IPS-18c (cell line): Measurements from ENCODE around the gene CBX4.
A peak's percentile ranks its signal among the peaks of the same experiment; 100 is the strongest.

Source experiments
- H3K4me3 ChIP-seq: 2 replicates; pipeline ENCODE4 v1.7.0; 2013; ENCODE audit warnings: low read depth, mild to moderate bottlenecking, low read length, moderate library complexity; ENCODE audit not compliant: insufficient read depth
- H3K9me3 ChIP-seq: one replicate; pipeline ENCODE4 v1.6.1; 2013; ENCODE audit warnings: mild to moderate bottlenecking, low read length, moderate library complexity; ENCODE audit not compliant: control insufficient read depth, insufficient read depth

The CBX4 gene

GRCh38 chr17:79810130-79811010 lies 28.9 kb downstream of the CBX4 start:
- Histone ChIP-seq H3K9me3 (peaks cover 4% of the 10 kb centered on the region), H3K4me3 (peak overlapping the region; percentile 15; the same call in 1 of the 2 replicates)

GRCh38 chr17:79809530-79810129 lies 29.6 kb downstream of the CBX4 start:
- peak overlapping the region; percentile 38; the same call in 1 of the 2 replicates for H3K4me3 ChIP-seq
- peaks cover 2% of the 10 kb centered on the region for H3K9me3 ChIP-seq

GRCh38 chr17:79808763-79809529 lies 30.3 kb downstream of the CBX4 start:
- H3K4me3 ChIP-seq: no peak overlapping the region
- peaks cover 2% of the 10 kb centered on the region for H3K9me3 ChIP-seq

GRCh38 chr17:79806863-79807720 lies 32.1 kb downstream of the CBX4 start:
- no peak overlapping the region for H3K4me3 ChIP-seq
- peaks cover 4% of the 10 kb centered on the region for H3K9me3 ChIP-seq

- Histone ChIP-seq H3K4me3 (no peak overlapping the region; the same call in 1 of the 2 replicates), H3K9me3 (peaks cover 4% of the 10 kb centered on the region)
These were observed 32.8 kb downstream of the CBX4 start for GRCh38 chr17:79806446-79806760.

- Histone ChIP-seq H3K4me3 (no peak overlapping the region), H3K9me3 (peaks cover 4% of the 10 kb centered on the region)
These were observed 34.2 kb downstream of the CBX4 start for GRCh38 chr17:79804856-79805696.

GRCh38 chr17:79803997-79804855 lies 35.0 kb downstream of the CBX4 start:
- Histone ChIP-seq H3K4me3 (peak overlapping the region; percentile 20; the same call in 1 of the 2 replicates), H3K9me3 (peaks cover 4% of the 10 kb centered on the region)

GRCh38 chr17:79803421-79803996 lies 35.7 kb downstream of the CBX4 start:
- Histone ChIP-seq H3K9me3 (peaks cover 4% of the 10 kb centered on the region), H3K4me3 (peak overlapping the region; percentile 20; the same call in 1 of the 2 replicates)

GRCh38 chr17:79802736-79803420 lies 36.4 kb downstream of the CBX4 start:
- Histone ChIP-seq H3K9me3 (peaks cover 4% of the 10 kb centered on the region), H3K4me3 (no peak overlapping the region)

GRCh38 chr17:79802039-79802735 lies 37.1 kb downstream of the CBX4 start:
- no peak overlapping the region for H3K4me3 ChIP-seq
- peaks cover 4% of the 10 kb centered on the region for H3K9me3 ChIP-seq

- peak overlapping the region; percentile 46 for H3K4me3 ChIP-seq
- H3K9me3 ChIP-seq: peaks cover 4% of the 10 kb centered on the region
These were observed 37.8 kb downstream of the CBX4 start for GRCh38 chr17:79801156-79802038.

- H3K4me3 ChIP-seq: peak overlapping the region; percentile 46
- H3K9me3 ChIP-seq: peaks cover 2% of the 10 kb centered on the region
These were observed 38.7 kb downstream of the CBX4 start for GRCh38 chr17:79800325-79801155.
